Coronary artery (tissue), 2 donors: ENCODE results near the gene MECR.

Experiments
- DNase-seq: peaks from one replicate; pipeline ENCODE4 v3.0.0-alpha.2; 2017; ENCODE audit warnings: low spot score
- H3K27ac ChIP-seq, 2 donors: fragments of 200-600 bp; sonication (generic); one replicate each; pipeline ENCODE4 v1.5.1; 2016 to 2019
- H3K4me3 ChIP-seq: fragments of 200-600 bp; sonication (generic); 2 replicates; pipeline ENCODE4 v1.5.1; 2016; ENCODE audit warnings: mild to moderate bottlenecking, moderate library complexity
- CTCF ChIP-seq: fragments of 200-600 bp; sonication (generic); IDR thresholded peaks from one replicate; pipeline ENCODE4 v1.5.1; 2019; ENCODE audit warnings: antibody characterized with exemption

MECR gene

GRCh38 chr1:29196863-29197589 lies 33.7 kb downstream of the MECR start:
- H3K4me3 ChIP-seq: no peak overlapping the region
- DNase-seq: no peak
- no peak for TF ChIP-seq CTCF
- no peak overlapping the region for H3K27ac ChIP-seq

GRCh38 chr1:29195881-29196291 lies 34.8 kb downstream of the MECR start:
- no peak for TF ChIP-seq CTCF
- DNase-seq: no peak

GRCh38 chr1:29193879-29194455 lies 36.8 kb downstream of the MECR start:
- no peak for DNase-seq
- Histone ChIP-seq H3K27ac (no peak overlapping the region), H3K4me3 (no peak overlapping the region)
- TF ChIP-seq CTCF: no peak

More at GRCh38 chr1:29195881-29196291, 34.8 kb downstream of the MECR start:
- Histone ChIP-seq H3K4me3 (no peak overlapping the region), H3K27ac (no peak overlapping the region)

GRCh38 chr1:29190718-29191117 lies 40.0 kb downstream of the MECR start:
- Histone ChIP-seq H3K4me3 (no peak overlapping the region), H3K27ac (no peak overlapping the region)
- DNase-seq: no peak
- no peak for TF ChIP-seq CTCF

GRCh38 chr1:29186707-29187106 lies 44.0 kb downstream of the MECR start:
- H3K4me3 ChIP-seq: no peak overlapping the region
- H3K27ac ChIP-seq: no peak overlapping the region
- TF ChIP-seq CTCF: no peak
- DNase-seq: no peak

GRCh38 chr1:29186252-29186651 lies 44.5 kb downstream of the MECR start:
- no peak for TF ChIP-seq CTCF
- no peak for DNase-seq
- Histone ChIP-seq H3K4me3 (no peak overlapping the region), H3K27ac (no peak overlapping the region)

- no peak for TF ChIP-seq CTCF
- DNase-seq: no peak
- Histone ChIP-seq H3K4me3 (no peak overlapping the region), H3K27ac (no peak overlapping the region)
Measured at GRCh38 chr1:29183287-29183686, 47.4 kb downstream of the MECR start.
